ENCODE results near the gene MYO7B. TPM values are rescaled to one million over a fixed set of nuclear protein-coding genes. Genes with fewer than 3 reads are reported as not detected.

Gene MYO7B
- total and polyA plus RNA-seq, 12 donors = 0.13 to 1.5 (median 0.32) TPM; not detected in 1

GRCh38 chr2:127651381-127651809 lies 115.9 kb downstream of the MYO7B start:
- TF ChIP-seq CTCF (IDR thresholded peaks at IDR 0.05) (no peak), POLR2A (IDR thresholded peaks at IDR 0.05) (no peak)
- Histone ChIP-seq H3K4me1 (replicated peaks in 1 of 2) (peaks cover 0 to 9% of the 10 kb centered on the region in 2 donors), H3K27me3 (no peaks in the 10 kb centered on the region), H3K36me3 (replicated peaks in 1 of 2) (no peaks in the 10 kb centered on the region), H3K4me3 (no peak overlapping the region), H3K9me3 (replicated peaks in 1 of 3) (no peaks in the 10 kb centered on the region), H3K27ac (peak overlapping the region in 1 of 5 donors; percentile 24)
- intact Hi-C loops (cut with DNase I) = no loop called here
- 88 to 95% (median 90%) methylated on average over 21 to 29 of the region's 29 CpGs for WGBS, 4 donors
- DNase-seq = no peak

GRCh38 chr2:127651971-127652550 lies 116.6 kb downstream of the MYO7B start:
- Histone ChIP-seq H3K36me3 (replicated peaks in 1 of 2) (no peaks in the 10 kb centered on the region), H3K4me1 (replicated peaks in 1 of 2) (peaks cover 0 to 5% of the 10 kb centered on the region in 2 donors)

GRCh38 chr2:127652786-127653357 lies 117.4 kb downstream of the MYO7B start:
- Histone ChIP-seq H3K4me3 (no peak overlapping the region), H3K9me3 (replicated peaks in 1 of 3) (no peaks in the 10 kb centered on the region), H3K27ac (peak overlapping the region in 1 of 5 donors; percentile 18), H3K36me3 (replicated peaks in 1 of 2) (no peaks in the 10 kb centered on the region), H3K27me3 (no peaks in the 10 kb centered on the region), H3K4me1 (replicated peaks in 1 of 2) (peaks cover 0 to 4% of the 10 kb centered on the region in 2 donors)
- no peak for TF ChIP-seq CTCF (IDR thresholded peaks at IDR 0.05)
- TF ChIP-seq POLR2A (IDR thresholded peaks at IDR 0.05) = no peak
- no peak for DNase-seq
- intact Hi-C loops (cut with DNase I) = no loop called here
- WGBS, 4 donors = 71 to 89% (median 81%) methylated on average over 16 to 25 of the region's 25 CpGs

More at GRCh38 chr2:127651971-127652550, 116.6 kb downstream of the MYO7B start:
- DNase-seq = peak in 3 of 7 donors; percentile 41 to 95 (median 56)
- 69 to 86% (median 79%) methylated on average over 5 to 14 of the region's 14 CpGs for WGBS, 4 donors
- no peaks in the 10 kb centered on the region for H3K27me3 ChIP-seq
- no peak overlapping the region for H3K4me3 ChIP-seq
- TF ChIP-seq CTCF (IDR thresholded peaks at IDR 0.05) (no peak), POLR2A (IDR thresholded peaks at IDR 0.05) (no peak)
- intact Hi-C loops (cut with DNase I) = no loop called here
- peak overlapping the region in 1 of 5 donors; percentile 24 for H3K27ac ChIP-seq
- no peaks in the 10 kb centered on the region for H3K9me3 ChIP-seq (replicated peaks in 1 of 3)

- Histone ChIP-seq H3K4me3 (no peak overlapping the region), H3K27ac (no peak overlapping the region), H3K36me3 (replicated peaks in 1 of 2) (no peaks in the 10 kb centered on the region), H3K9me3 (replicated peaks in 1 of 3) (no peaks in the 10 kb centered on the region), H3K4me1 (replicated peaks in 1 of 2) (peaks cover 0 to 4% of the 10 kb centered on the region in 2 donors), H3K27me3 (no peaks in the 10 kb centered on the region)
- intact Hi-C loops (cut with DNase I) = no loop called here
- no peak for DNase-seq
- TF ChIP-seq CTCF (IDR thresholded peaks at IDR 0.05) (no peak), POLR2A (IDR thresholded peaks at IDR 0.05) (no peak)
- 80 to 83% (median 81%) methylated on average over 16 of the region's 16 CpGs for WGBS, 4 donors
Measured at GRCh38 chr2:127653421-127654083, 118.1 kb downstream of the MYO7B start.
